ENCODE results near the gene CACNG6.

CACNG6 gene, protein sequence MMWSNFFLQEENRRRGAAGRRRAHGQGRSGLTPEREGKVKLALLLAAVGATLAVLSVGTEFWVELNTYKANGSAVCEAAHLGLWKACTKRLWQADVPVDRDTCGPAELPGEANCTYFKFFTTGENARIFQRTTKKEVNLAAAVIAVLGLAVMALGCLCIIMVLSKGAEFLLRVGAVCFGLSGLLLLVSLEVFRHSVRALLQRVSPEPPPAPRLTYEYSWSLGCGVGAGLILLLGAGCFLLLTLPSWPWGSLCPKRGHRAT

DNA sequence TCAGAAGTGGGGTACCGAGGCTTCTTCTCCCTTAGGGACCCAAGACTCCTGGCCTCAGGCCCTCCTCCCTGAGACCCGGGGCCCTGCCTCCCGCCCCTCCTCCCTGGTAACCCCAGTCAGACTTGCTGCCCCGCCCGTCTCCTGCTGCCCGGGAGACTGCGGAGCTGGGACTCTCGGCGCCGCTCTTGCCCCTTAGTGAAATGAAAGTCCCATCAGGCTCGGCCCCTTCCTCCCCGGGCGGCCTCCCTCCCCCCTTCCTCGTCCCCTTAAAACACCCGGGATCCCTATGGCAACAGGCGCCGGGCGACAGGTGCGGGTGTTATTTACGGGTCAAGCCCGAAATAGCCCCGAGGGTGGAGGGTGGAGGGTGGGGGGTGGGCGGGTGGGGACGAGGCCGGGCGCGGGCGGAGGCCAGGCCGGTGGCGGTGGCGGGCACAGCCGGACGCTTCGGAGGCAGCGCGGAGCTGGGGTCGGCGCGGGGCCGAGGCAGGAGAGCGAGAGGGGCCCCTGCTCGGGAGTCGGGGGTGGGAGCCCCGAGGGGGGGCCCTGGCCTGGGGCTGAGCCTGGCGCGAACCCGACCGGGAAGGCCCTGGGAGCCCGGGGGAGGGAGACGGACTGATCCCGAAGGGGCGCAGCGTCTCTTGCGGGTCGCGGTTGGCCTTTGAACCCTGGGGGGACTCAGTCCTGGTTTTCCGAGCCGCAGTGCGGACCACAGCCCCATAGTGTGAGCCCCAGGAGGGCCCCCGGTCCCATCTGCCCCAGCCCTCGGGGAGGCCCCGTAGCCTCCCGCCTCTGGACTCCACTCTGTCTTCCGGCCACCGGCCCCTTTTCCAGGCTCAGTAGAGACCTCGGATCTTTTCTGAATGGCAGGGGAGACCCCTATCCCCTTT lies at the start of gene CACNG6:
Gene CACNG6, plus strand, starts transcription at position 414 of the 890 bp plus-strand sequence. CDS start 1,241 bp downstream, outside the sequence.
- TF ChIP-seq, protein P1, sequence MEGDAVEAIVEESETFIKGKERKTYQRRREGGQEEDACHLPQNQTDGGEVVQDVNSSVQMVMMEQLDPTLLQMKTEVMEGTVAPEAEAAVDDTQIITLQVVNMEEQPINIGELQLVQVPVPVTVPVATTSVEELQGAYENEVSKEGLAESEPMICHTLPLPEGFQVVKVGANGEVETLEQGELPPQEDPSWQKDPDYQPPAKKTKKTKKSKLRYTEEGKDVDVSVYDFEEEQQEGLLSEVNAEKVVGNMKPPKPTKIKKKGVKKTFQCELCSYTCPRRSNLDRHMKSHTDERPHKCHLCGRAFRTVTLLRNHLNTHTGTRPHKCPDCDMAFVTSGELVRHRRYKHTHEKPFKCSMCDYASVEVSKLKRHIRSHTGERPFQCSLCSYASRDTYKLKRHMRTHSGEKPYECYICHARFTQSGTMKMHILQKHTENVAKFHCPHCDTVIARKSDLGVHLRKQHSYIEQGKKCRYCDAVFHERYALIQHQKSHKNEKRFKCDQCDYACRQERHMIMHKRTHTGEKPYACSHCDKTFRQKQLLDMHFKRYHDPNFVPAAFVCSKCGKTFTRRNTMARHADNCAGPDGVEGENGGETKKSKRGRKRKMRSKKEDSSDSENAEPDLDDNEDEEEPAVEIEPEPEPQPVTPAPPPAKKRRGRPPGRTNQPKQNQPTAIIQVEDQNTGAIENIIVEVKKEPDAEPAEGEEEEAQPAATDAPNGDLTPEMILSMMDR (IDR thresholded peaks at IDR 0.05; ENCODE audit: insufficient read depth, missing control alignments), result no peak
- no peak for FAIRE-seq
- DNase-seq (ENCODE audit: insufficient read length, low spot score), result no peak

DNA sequence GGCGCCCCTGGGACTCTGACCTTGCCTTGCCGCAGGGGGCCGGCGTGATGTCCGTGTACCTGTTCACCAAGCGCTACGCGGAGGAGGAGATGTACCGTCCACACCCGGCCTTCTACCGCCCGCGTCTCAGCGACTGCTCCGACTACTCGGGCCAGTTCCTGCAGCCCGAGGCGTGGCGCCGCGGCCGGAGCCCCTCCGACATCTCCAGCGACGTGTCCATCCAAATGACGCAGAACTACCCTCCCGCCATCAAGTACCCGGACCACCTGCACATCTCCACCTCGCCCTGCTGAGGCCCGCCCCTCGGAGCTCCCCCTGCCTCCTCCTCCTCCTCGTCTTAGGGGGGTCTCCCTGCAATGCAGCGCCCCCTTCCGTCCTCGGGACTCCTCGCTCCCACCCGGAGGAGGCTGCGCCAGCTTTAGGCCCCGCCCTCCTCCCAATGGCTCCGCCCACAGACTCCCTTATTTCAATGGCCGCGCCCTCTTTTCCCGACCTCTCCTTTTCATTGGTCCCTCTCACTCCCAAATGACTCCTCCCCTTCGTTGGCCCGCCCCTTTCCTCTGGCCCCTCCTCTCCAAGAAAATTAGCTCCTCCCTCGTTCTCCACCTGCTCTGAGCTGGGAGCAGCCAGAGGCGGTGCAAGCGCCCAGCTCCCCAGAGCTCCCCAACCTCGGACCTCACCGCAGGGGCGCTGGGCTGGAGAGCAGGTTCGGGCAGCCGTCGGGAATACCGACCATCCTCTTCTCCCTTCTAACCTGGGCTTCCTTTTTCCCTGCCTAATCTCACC lies 49.2 kb upstream of the CACNG6 start:
- FAIRE-seq (no peak), DNase-seq (ENCODE audit: insufficient read length, low spot score) (no peak)
- TF ChIP-seq, protein P1 (IDR thresholded peaks at IDR 0.05; ENCODE audit: insufficient read depth, missing control alignments), result no peak

DNA sequence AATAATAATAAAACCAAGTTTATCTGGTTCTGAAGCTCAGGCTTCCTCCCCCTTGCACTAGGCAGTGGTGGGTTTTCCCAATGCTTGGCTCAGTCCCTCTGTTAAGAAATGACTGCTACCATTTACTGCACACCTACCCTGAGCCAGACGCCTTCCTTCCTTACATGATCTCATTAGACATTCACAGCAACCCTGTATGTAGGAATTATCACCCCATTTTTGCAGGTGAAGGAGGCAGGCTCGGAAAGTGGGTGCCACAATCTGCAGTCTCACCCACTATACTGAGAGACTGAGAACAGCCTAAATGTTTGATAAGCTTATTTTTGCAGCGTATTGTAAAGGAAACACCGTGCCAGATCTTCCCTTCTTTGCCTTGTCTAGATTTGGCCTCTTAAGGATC lies 47.0 kb upstream of the CACNG6 start:
- TF ChIP-seq, protein P1 (IDR thresholded peaks at IDR 0.05; ENCODE audit: insufficient read depth, missing control alignments), result no peak
- FAIRE-seq, result no peak
- DNase-seq (ENCODE audit: insufficient read length, low spot score), result no peak

DNA sequence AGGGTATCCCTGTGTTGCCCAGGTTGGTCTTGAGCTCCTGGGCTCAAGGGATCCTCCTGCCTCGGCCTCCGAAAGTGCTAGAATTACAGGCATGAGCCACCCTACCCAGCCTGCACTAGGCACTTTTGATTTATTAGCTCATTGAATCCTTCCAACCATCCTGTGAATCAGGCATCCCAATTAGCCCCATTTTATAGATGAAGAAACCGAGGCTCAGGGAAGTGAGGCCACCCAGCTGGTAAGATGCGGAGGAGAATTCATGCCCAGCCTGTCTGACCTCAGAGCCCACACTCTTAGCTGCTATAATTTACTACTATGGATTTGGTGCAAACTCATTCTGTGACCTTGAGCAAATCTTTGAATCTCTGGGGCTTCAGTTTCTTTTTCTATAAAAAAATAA lies 46.5 kb upstream of the CACNG6 start:
- TF ChIP-seq, protein P1 (IDR thresholded peaks at IDR 0.05; ENCODE audit: insufficient read depth, missing control alignments), result no peak
- FAIRE-seq, result no peak
- no peak for DNase-seq (ENCODE audit: insufficient read length, low spot score)

DNA sequence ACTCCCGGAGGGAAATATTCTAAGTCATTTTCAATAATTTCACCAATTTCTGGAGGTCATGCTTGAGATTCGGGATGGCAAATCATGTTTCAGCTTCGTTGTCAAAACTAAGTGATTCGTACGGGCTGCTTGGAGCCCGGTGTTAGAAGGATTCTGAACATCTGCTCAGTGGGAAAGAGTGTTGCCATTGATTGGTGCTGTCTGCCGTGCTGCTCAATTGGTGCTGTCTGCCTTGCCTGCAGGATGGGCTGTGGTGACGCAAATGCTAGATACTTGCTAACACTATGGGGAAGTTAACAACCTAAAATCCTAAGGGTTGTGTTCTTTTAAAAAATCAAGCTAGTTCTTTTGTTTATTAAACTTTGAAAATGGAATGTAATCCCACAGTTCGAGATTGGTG lies 46.0 kb upstream of the CACNG6 start:
- no peak for FAIRE-seq
- no peak for DNase-seq (ENCODE audit: insufficient read length, low spot score)
- TF ChIP-seq, protein P1 (IDR thresholded peaks at IDR 0.05; ENCODE audit: insufficient read depth, missing control alignments), result no peak

DNA sequence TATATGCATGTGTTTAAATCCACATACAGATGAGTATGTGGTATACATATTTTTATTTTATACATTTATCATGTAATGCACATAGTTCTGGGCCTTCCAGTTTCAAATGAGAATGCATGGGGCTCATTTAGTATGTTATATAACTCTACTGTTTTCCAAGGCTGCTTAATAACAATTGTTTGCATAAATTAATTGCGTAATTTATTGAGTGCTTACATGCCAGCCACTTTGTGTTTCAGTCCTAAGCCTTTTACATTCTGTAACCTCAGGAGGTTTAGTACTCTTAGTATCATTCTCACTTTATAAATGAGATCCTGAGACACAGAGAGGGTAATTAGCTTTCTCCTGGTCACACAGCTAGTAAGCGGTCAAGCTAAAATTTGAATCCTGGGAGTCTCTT lies 45.4 kb upstream of the CACNG6 start:
- TF ChIP-seq, protein P1 (IDR thresholded peaks at IDR 0.05; ENCODE audit: insufficient read depth, missing control alignments), result no peak
- FAIRE-seq (no peak), DNase-seq (ENCODE audit: insufficient read length, low spot score) (no peak)

Data from D721Med (cell line).